HEK293 (cell line): Measurements from ENCODE around the gene CIZ1.
A peak's percentile ranks its signal among the peaks of the same experiment; 100 is the strongest.

Source experiments
- GLIS2 ChIP-seq: fragments of 450-650 bp; formaldehyde crosslinking; IDR thresholded peaks from 2 replicates; pipeline ENCODE4 v1.5.1; 2016; ENCODE audit warnings: missing biosample characterization, missing genetic modification characterization
- HOXD13 ChIP-seq: sonication (generic); formaldehyde crosslinking; IDR thresholded peaks from 2 replicates; pipeline ENCODE4 v1.8.0; 2022; ENCODE audit warnings: missing genetic modification reagents, borderline replicate concordance
- PRDM1 ChIP-seq: fragments of 450-650 bp; formaldehyde crosslinking; IDR thresholded peaks from 2 replicates; pipeline ENCODE4; 2016; ENCODE audit warnings: missing biosample characterization, missing genetic modification characterization
- SCRT2 ChIP-seq: fragments of 450-650 bp; formaldehyde crosslinking; IDR thresholded peaks from 2 replicates; pipeline ENCODE4 v1.5.1; 2016; ENCODE audit warnings: missing biosample characterization, missing genetic modification characterization
- ZBTB10 ChIP-seq: fragments of 450-650 bp; formaldehyde crosslinking; IDR thresholded peaks from 2 replicates; pipeline ENCODE4 v1.5.1; 2016; ENCODE audit warnings: missing biosample characterization, missing genetic modification characterization
- ZBTB44 ChIP-seq: fragments of 450-650 bp; IDR thresholded peaks from 2 replicates; pipeline ENCODE4 v1.5.1; 2018; ENCODE audit warnings: missing biosample characterization, mild to moderate bottlenecking, missing genetic modification characterization
- ZFP41 ChIP-seq: fragments of 450-650 bp; formaldehyde crosslinking; IDR thresholded peaks from 2 replicates; pipeline ENCODE4 v1.5.1; 2016; ENCODE audit warnings: missing biosample characterization, missing genetic modification characterization, borderline replicate concordance
- ZNF138 ChIP-seq: fragments of 450-650 bp; formaldehyde crosslinking; IDR thresholded peaks from 2 replicates; pipeline ENCODE4 v1.5.1; 2016; ENCODE audit warnings: missing biosample characterization, missing genetic modification characterization, borderline replicate concordance
- ZNF2 ChIP-seq: fragments of 450-650 bp; formaldehyde crosslinking; IDR thresholded peaks from 2 replicates; pipeline ENCODE4 v1.5.1; 2016; ENCODE audit warnings: missing biosample characterization, missing genetic modification characterization
- ZNF292 ChIP-seq: fragments of 450-650 bp; formaldehyde crosslinking; IDR thresholded peaks from 2 replicates; pipeline ENCODE4 v1.5.1; 2016; ENCODE audit warnings: low read depth, missing biosample characterization, missing genetic modification characterization, borderline replicate concordance
- ZNF324 ChIP-seq: fragments of 450-650 bp; formaldehyde crosslinking; IDR thresholded peaks from 2 replicates; pipeline ENCODE4 v1.5.1; 2016; ENCODE audit warnings: missing biosample characterization, missing genetic modification characterization
- ZNF335 ChIP-seq: fragments of 450-650 bp; formaldehyde crosslinking; conservative IDR thresholded peaks from 2 replicates; pipeline ENCODE4 v1.5.1; 2016; ENCODE audit warnings: missing biosample characterization, missing genetic modification characterization
- ZNF350 ChIP-seq: fragments of 450-650 bp; formaldehyde crosslinking; IDR thresholded peaks from 2 replicates; pipeline ENCODE4 v1.5.0; 2017; ENCODE audit warnings: missing biosample characterization, mild to moderate bottlenecking, missing genetic modification characterization
- ZNF398 ChIP-seq: fragments of 450-650 bp; formaldehyde crosslinking; IDR thresholded peaks from 2 replicates; pipeline ENCODE4 v1.5.1; 2017; ENCODE audit warnings: missing biosample characterization, missing genetic modification characterization
- ZNF501 ChIP-seq: fragments of 450-650 bp; formaldehyde crosslinking; IDR thresholded peaks from 2 replicates; pipeline ENCODE4 v1.5.1; 2016; ENCODE audit warnings: missing biosample characterization, missing genetic modification characterization
- ZNF544 ChIP-seq: fragments of 450-650 bp; formaldehyde crosslinking; IDR thresholded peaks from 2 replicates; pipeline ENCODE4 v1.5.0; 2017; ENCODE audit warnings: missing biosample characterization, missing genetic modification characterization
- ZNF548 ChIP-seq: fragments of 450-650 bp; formaldehyde crosslinking; IDR thresholded peaks from 2 replicates; pipeline ENCODE4 v1.5.1; 2016; ENCODE audit warnings: missing biosample characterization, missing genetic modification characterization
- ZNF677 ChIP-seq: fragments of 450-650 bp; IDR thresholded peaks from 2 replicates; pipeline ENCODE4 v1.5.0; 2018; ENCODE audit warnings: missing biosample characterization, mild to moderate bottlenecking, missing genetic modification characterization, moderate library complexity
- ZNF747 ChIP-seq: fragments of 450-650 bp; formaldehyde crosslinking; IDR thresholded peaks from 2 replicates; pipeline ENCODE4 v1.5.1; 2016; ENCODE audit warnings: missing biosample characterization, missing genetic modification characterization
- ZNF776 ChIP-seq: fragments of 450-650 bp; formaldehyde crosslinking; IDR thresholded peaks from 2 replicates; pipeline ENCODE4 v1.5.0; 2017; ENCODE audit warnings: missing biosample characterization, missing genetic modification characterization, borderline replicate concordance
- ZNF792 ChIP-seq: fragments of 450-650 bp; formaldehyde crosslinking; IDR thresholded peaks from 2 replicates; pipeline ENCODE4 v1.5.1; 2016; ENCODE audit warnings: missing biosample characterization, missing genetic modification characterization
- ZNF843 ChIP-seq: fragments of 450-650 bp; formaldehyde crosslinking; IDR thresholded peaks from 2 replicates; pipeline ENCODE4 v1.5.1; 2016; ENCODE audit warnings: missing biosample characterization, missing genetic modification characterization
- TF ChIP-seq, protein P1 (sequence below): fragments of 450-650 bp; formaldehyde crosslinking; IDR thresholded peaks from 2 replicates; pipeline ENCODE4 v1.5.1; 2016; ENCODE audit warnings: missing biosample characterization, missing genetic modification characterization, borderline replicate concordance
- TF ChIP-seq, protein P2 (sequence below): fragments of 450-650 bp; formaldehyde crosslinking; IDR thresholded peaks from 2 replicates; pipeline ENCODE4 v1.5.1; 2016; ENCODE audit warnings: missing biosample characterization, missing genetic modification characterization
- TF ChIP-seq, protein P3 (sequence below): fragments of 450-650 bp; formaldehyde crosslinking; IDR thresholded peaks from 2 replicates; pipeline ENCODE4 v1.5.1; 2016; ENCODE audit warnings: missing biosample characterization, missing genetic modification characterization, low read depth
- TF ChIP-seq, protein P4 (sequence below): fragments of 450-650 bp; formaldehyde crosslinking; IDR thresholded peaks from 2 replicates; pipeline ENCODE4 v1.5.1; 2016; ENCODE audit warnings: missing biosample characterization, missing genetic modification characterization

CIZ1 gene

GRCh38 chr9:128117613-128118471, 73.5 kb downstream of the CIZ1 start (continued):
- TF ChIP-seq ZNF843 (no peak), ZNF544 (tag by site-specific recombination) (no peak), ZBTB44 (tag by site-specific recombination) (no peak), PRDM1 (no peak), ZNF138 (tag by site-specific recombination) (no peak), ZFP41 (no peak), ZBTB10 (tag by site-specific recombination) (no peak), ZNF292 (no peak), ZNF350 (tag by site-specific recombination) (no peak), ZNF792 (no peak), ZNF2 (tag by site-specific recombination) (peak; percentile 66; the same call in 1 of the 2 replicates), HOXD13 (CRISPR knock-in tag) (no peak), ZNF747 (no peak), ZNF677 (tag by site-specific recombination) (no peak), ZNF324 (tag by site-specific recombination) (peak; percentile 62; the same call in 1 of the 2 replicates), ZNF501 (peak; percentile 47; the same call in 1 of the 2 replicates), ZNF335 (tag by site-specific recombination) (no peak), ZNF398 (no peak), SCRT2 (tag by site-specific recombination) (peak; percentile 86), ZNF776 (no peak), ZNF548 (no peak), GLIS2 (tag by site-specific recombination) (no peak)
- TF ChIP-seq, protein P1, sequence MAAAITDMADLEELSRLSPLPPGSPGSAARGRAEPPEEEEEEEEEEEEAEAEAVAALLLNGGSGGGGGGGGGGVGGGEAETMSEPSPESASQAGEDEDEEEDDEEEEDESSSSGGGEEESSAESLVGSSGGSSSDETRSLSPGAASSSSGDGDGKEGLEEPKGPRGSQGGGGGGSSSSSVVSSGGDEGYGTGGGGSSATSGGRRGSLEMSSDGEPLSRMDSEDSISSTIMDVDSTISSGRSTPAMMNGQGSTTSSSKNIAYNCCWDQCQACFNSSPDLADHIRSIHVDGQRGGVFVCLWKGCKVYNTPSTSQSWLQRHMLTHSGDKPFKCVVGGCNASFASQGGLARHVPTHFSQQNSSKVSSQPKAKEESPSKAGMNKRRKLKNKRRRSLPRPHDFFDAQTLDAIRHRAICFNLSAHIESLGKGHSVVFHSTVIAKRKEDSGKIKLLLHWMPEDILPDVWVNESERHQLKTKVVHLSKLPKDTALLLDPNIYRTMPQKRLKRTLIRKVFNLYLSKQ (tag by site-specific recombination), result no peak
- TF ChIP-seq, protein P2, sequence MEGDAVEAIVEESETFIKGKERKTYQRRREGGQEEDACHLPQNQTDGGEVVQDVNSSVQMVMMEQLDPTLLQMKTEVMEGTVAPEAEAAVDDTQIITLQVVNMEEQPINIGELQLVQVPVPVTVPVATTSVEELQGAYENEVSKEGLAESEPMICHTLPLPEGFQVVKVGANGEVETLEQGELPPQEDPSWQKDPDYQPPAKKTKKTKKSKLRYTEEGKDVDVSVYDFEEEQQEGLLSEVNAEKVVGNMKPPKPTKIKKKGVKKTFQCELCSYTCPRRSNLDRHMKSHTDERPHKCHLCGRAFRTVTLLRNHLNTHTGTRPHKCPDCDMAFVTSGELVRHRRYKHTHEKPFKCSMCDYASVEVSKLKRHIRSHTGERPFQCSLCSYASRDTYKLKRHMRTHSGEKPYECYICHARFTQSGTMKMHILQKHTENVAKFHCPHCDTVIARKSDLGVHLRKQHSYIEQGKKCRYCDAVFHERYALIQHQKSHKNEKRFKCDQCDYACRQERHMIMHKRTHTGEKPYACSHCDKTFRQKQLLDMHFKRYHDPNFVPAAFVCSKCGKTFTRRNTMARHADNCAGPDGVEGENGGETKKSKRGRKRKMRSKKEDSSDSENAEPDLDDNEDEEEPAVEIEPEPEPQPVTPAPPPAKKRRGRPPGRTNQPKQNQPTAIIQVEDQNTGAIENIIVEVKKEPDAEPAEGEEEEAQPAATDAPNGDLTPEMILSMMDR, result peak; percentile 97
- TF ChIP-seq, protein P3, sequence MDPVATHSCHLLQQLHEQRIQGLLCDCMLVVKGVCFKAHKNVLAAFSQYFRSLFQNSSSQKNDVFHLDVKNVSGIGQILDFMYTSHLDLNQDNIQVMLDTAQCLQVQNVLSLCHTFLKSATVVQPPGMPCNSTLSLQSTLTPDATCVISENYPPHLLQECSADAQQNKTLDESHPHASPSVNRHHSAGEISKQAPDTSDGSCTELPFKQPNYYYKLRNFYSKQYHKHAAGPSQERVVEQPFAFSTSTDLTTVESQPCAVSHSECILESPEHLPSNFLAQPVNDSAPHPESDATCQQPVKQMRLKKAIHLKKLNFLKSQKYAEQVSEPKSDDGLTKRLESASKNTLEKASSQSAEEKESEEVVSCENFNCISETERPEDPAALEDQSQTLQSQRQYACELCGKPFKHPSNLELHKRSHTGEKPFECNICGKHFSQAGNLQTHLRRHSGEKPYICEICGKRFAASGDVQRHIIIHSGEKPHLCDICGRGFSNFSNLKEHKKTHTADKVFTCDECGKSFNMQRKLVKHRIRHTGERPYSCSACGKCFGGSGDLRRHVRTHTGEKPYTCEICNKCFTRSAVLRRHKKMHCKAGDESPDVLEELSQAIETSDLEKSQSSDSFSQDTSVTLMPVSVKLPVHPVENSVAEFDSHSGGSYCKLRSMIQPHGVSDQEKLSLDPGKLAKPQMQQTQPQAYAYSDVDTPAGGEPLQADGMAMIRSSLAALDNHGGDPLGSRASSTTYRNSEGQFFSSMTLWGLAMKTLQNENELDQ (tag by site-specific recombination), result no peak
- TF ChIP-seq, protein P4, sequence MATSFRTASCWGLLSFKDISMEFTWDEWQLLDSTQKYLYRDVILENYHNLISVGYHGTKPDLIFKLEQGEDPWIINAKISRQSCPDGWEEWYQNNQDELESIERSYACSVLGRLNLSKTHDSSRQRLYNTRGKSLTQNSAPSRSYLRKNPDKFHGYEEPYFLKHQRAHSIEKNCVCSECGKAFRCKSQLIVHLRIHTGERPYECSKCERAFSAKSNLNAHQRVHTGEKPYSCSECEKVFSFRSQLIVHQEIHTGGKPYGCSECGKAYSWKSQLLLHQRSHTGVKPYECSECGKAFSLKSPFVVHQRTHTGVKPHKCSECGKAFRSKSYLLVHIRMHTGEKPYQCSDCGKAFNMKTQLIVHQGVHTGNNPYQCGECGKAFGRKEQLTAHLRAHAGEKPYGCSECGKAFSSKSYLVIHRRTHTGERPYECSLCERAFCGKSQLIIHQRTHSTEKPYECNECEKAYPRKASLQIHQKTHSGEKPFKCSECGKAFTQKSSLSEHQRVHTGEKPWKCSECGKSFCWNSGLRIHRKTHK (tag by site-specific recombination), result no peak
